Smooth muscle cell (in vitro differentiated cells): ENCODE measurements around the gene TTLL1. TPM values are rescaled to one million over a fixed set of nuclear protein-coding genes. Genes with fewer than 3 reads are reported as not detected.
"Not testable (repeated sequence)": the region's sequence is repeated elsewhere in the genome, so short reads cannot be mapped to it uniquely, and the experiment has no call there.

Experiments used
- DNase-seq: peaks from one replicate; lab custom pipeline; 2025; ENCODE audit not compliant: unreplicated experiment; lab: John Stamatoyannopoulos, UW
- H2AFZ ChIP-seq: fragments of 200-600 bp; sonication (generic); 2 replicates; pipeline ENCODE4 v1.6.0; 2016; ENCODE audit warnings: antibody characterized with exemption, low read depth, mild to moderate bottlenecking
- H3F3A ChIP-seq: fragments of 200-600 bp; sonication (generic); 2 replicates; pipeline ENCODE4 v1.6.0; 2017; ENCODE audit warnings: antibody characterized with exemption, low read depth
- H3K27ac ChIP-seq: fragments of 200-600 bp; sonication (generic); 2 replicates; pipeline ENCODE4 v1.5.1; 2016; ENCODE audit warnings: low read depth, mild to moderate bottlenecking
- H3K27me3 ChIP-seq: fragments of 200-600 bp; sonication (generic); 2 replicates; pipeline ENCODE4 v1.6.1; 2016; ENCODE audit warnings: low read depth, mild to moderate bottlenecking
- H3K36me3 ChIP-seq: fragments of 200-600 bp; sonication (generic); 2 replicates; pipeline ENCODE4 v1.5.1; 2016; ENCODE audit warnings: low read depth
- H3K4me1 ChIP-seq: fragments of 200-600 bp; sonication (generic); 2 replicates; pipeline ENCODE4 v1.5.1; 2016; ENCODE audit warnings: low read depth
- H3K4me2 ChIP-seq: fragments of 200-600 bp; sonication (generic); 2 replicates; pipeline ENCODE4 v1.6.0; 2016; ENCODE audit warnings: mild to moderate bottlenecking
- H3K4me3 ChIP-seq: fragments of 200-600 bp; sonication (generic); 2 replicates; pipeline ENCODE4 v1.5.1; 2016; ENCODE audit warnings: mild to moderate bottlenecking
- H3K79me2 ChIP-seq: fragments of 200-600 bp; sonication (generic); 2 replicates; pipeline ENCODE4 v1.6.0; 2016; ENCODE audit warnings: low read depth, mild to moderate bottlenecking
- H3K9ac ChIP-seq: fragments of 200-600 bp; sonication (generic); 2 replicates; pipeline ENCODE4 v1.6.0; 2016; ENCODE audit warnings: low read depth
- H3K9me3 ChIP-seq: fragments of 200-600 bp; sonication (generic); replicated peaks from 2 replicates; pipeline ENCODE4 v1.5.1; 2016; ENCODE audit warnings: low read depth
- H4K20me1 ChIP-seq: fragments of 200-600 bp; sonication (generic); 2 replicates; pipeline ENCODE4 v1.6.0; 2016; ENCODE audit warnings: low read depth
- WGBS: methylation state at CpG from one replicate; pipeline ENCODE4 v1.1.7; 2016; ENCODE audit warnings: low lambda C conversion rate; 5-methylcytosine and 5-hydroxymethylcytosine counted together
- polyA plus RNA-seq: library from polyadenylated mRNA; unstranded; fragments of >200 nt; fragmentation: Nextera tagmentation; extraction: Ambion mirVana; gene quantifications from 2 replicates; pipeline ENCODE4 v1.2.1, GENCODE V29; 2016
- total RNA-seq: library from RNA; depleted of rRNA; stranded (reverse); fragments of >200 nt; gene quantifications from 2 replicates; pipeline ENCODE4 v1.2.3, GENCODE V29; 2014
- TF ChIP-seq, protein P1 (sequence below): fragments of 200-600 bp; sonication (generic); IDR thresholded peaks from 2 replicates; pipeline ENCODE4 v1.5.1; 2017; ENCODE audit warnings: borderline replicate concordance, mild to moderate bottlenecking, antibody characterized with exemption; ENCODE audit not compliant: insufficient read depth, poor library complexity, severe bottlenecking

The TTLL1 gene
- total and polyA plus RNA-seq, 2 experiments from 2014 or later, result 12.7 to 17.7 TPM

DNA sequence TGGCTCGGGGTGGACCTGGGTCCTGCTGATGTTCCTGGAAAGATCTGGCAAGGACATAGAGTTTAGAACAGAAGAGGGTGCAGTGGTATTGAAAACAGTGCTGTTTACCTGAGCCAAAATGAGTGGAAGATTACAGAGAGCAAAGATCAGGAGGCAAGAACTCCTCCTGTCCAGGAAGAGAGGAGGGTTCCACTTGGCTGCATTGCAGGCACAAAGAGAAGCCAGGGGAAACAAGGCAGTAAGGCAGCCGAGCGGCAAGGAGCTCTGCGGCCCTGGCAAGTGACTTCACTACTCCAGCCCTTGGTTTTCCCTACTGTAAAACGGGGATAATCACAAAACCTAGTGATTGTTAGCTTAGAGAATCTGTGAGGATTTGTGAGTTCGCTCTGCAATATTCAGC lies 70.6 kb downstream of the TTLL1 start:
- Histone ChIP-seq H2AFZ (no peak overlapping the region), H3K4me3 (no peak overlapping the region), H3K4me1 (peaks cover 8% of the 10 kb centered on the region), H3K9ac (no peak overlapping the region), H3K79me2 (peaks cover 10% of the 10 kb centered on the region), H3K9me3 (no peaks in the 10 kb centered on the region), H3K27me3 (no peaks in the 10 kb centered on the region), H3K4me2 (no peak overlapping the region), H3K27ac (no peak overlapping the region), H3F3A (no peaks in the 10 kb centered on the region), H3K36me3 (no peaks in the 10 kb centered on the region), H4K20me1 (peaks cover 6% of the 10 kb centered on the region)
- no peak for DNase-seq
- TF ChIP-seq, protein P1, sequence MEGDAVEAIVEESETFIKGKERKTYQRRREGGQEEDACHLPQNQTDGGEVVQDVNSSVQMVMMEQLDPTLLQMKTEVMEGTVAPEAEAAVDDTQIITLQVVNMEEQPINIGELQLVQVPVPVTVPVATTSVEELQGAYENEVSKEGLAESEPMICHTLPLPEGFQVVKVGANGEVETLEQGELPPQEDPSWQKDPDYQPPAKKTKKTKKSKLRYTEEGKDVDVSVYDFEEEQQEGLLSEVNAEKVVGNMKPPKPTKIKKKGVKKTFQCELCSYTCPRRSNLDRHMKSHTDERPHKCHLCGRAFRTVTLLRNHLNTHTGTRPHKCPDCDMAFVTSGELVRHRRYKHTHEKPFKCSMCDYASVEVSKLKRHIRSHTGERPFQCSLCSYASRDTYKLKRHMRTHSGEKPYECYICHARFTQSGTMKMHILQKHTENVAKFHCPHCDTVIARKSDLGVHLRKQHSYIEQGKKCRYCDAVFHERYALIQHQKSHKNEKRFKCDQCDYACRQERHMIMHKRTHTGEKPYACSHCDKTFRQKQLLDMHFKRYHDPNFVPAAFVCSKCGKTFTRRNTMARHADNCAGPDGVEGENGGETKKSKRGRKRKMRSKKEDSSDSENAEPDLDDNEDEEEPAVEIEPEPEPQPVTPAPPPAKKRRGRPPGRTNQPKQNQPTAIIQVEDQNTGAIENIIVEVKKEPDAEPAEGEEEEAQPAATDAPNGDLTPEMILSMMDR, result no peak
- 96% methylated on average over 6 of the region's 6 CpGs for WGBS

DNA sequence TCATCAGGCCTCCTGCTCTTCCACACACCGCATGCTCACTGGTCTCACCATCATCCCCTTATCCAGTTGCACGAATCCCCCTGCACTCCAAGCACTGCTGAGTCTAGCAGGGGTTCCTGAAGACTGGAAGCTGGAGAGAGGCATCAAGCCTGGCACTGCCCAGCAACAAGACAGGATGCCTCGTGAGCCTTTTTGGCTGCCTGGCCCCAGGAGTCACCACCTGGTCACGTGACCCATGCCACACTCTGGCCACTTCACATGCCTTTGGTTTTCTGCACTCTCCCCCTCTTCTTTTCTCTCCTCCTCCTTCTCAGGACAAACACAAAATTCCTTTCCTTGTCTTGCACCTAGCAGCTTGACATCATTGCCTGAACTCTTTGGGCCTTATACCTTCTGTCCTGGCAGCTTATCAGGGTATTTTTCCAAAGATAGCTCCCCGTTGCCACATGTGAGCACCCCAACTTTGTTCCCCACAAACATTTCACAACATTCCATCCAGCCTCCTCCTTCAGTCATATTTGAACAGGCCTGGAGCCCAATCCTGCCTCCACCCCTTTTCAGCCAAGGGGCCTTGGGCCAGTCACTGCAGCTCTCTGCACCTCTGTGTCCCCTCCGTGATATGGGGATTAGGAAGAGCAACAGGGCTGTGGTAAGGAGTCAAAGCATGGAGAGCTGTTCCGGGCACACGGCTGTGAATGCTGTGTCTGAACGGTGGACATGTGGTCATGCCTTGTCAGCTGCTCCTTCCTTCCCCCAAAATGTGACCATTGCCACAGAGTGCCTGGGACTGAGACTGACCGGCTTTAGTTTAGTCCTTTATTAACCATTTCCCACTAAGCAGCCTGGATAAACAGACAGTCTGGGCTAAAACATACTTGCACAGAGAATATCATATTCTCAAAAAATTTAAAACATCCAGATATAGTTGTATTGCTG lies 71.4 kb downstream of the TTLL1 start:
- Histone ChIP-seq H3K9me3 (no peaks in the 10 kb centered on the region), H3K36me3 (no peaks in the 10 kb centered on the region), H3F3A (no peaks in the 10 kb centered on the region), H4K20me1 (peaks cover 15% of the 10 kb centered on the region), H3K79me2 (peaks cover 18% of the 10 kb centered on the region), H3K4me1 (peaks cover 10% of the 10 kb centered on the region), H2AFZ (no peak overlapping the region), H3K4me2 (no peak overlapping the region), H3K27ac (no peak overlapping the region), H3K9ac (no peak overlapping the region), H3K27me3 (no peaks in the 10 kb centered on the region), H3K4me3 (no peak overlapping the region)
- no peak for DNase-seq
- 84% methylated on average over 10 of the region's 10 CpGs for WGBS
- TF ChIP-seq, protein P1, result no peak

- not testable (repeated sequence) for H3K36me3 ChIP-seq, H3K9ac ChIP-seq, H3K27me3 ChIP-seq, H3K4me2 ChIP-seq, H2AFZ ChIP-seq, H3F3A ChIP-seq, H3K4me3 ChIP-seq, DNase-seq, H3K27ac ChIP-seq, H3K9me3 ChIP-seq
- Histone ChIP-seq H3K79me2 (peaks cover 34% of the 10 kb centered on the region), H4K20me1 (peaks cover 31% of the 10 kb centered on the region), H3K4me1 (peaks cover 10% of the 10 kb centered on the region)
- 94% methylated on average over 5 of the region's 5 CpGs for WGBS
Observed at GRCh38 chr22:43016150-43016549, 73.0 kb downstream of the TTLL1 start.

GRCh38 chr22:43015677-43016042 lies 73.5 kb downstream of the TTLL1 start:
- peaks cover 39% of the 10 kb centered on the region for H3K79me2 ChIP-seq
- H3K4me1 ChIP-seq, result peaks cover 10% of the 10 kb centered on the region
- H4K20me1 ChIP-seq, result peaks cover 36% of the 10 kb centered on the region
- H3K36me3 ChIP-seq, result no peaks in the 10 kb centered on the region
- DNase-seq, result no peak
- TF ChIP-seq, protein P1, result no peak
- no peaks in the 10 kb centered on the region for H3F3A ChIP-seq
- H3K9me3 ChIP-seq, result no peaks in the 10 kb centered on the region
- peak overlapping the region; percentile 35 for H2AFZ ChIP-seq
- H3K4me2 ChIP-seq, result peak overlapping the region; percentile 93
- WGBS, result 35% methylated on average over 5 of the region's 5 CpGs
- peak overlapping the region; percentile 82 for H3K4me3 ChIP-seq
- no peaks in the 10 kb centered on the region for H3K27me3 ChIP-seq
- no peak overlapping the region for H3K27ac ChIP-seq
- peak overlapping the region; percentile 26 for H3K9ac ChIP-seq
